HG02759 (cell line): ENCODE results near the gene LARP1B.
"Not testable (repeated sequence)": the region's sequence is repeated elsewhere in the genome, so short reads cannot be mapped to it uniquely, and the experiment has no call there.

ENCODE experiments used
- ATAC-seq: cut with Tn5 transposase; IDR thresholded peaks from one replicate; pipeline ENCODE4 v1.9.1; 2021; ENCODE audit warnings: mild to moderate bottlenecking, moderate library complexity; ENCODE audit not compliant: unreplicated experiment

Gene LARP1B

GRCh38 chr4:128220286-128221235 lies 159.4 kb downstream of the LARP1B start:
- no peak for ATAC-seq

DNA sequence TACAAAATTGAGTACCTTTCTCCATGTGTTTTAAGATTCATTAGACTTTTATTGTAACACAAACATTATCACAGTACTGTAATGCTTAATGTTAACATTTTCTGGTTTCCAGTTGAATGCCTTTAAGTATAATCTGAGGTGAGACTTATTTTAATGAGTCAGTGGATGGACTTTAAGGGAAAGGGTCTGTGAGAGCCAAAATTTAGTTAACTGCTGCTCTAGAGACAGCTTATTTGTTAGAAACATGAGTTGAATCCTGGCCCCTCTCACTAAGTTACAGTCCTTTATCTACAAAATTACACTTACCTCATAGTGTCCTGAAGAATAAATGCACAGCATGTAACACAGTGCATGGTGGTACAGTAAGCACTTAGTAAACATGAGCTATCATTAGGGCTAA lies 160.5 kb downstream of the LARP1B start:
- ATAC-seq, result no peak

- ATAC-seq, result no peak
These were observed 164.0 kb downstream of the LARP1B start for GRCh38 chr4:128225148-128225547.

DNA sequence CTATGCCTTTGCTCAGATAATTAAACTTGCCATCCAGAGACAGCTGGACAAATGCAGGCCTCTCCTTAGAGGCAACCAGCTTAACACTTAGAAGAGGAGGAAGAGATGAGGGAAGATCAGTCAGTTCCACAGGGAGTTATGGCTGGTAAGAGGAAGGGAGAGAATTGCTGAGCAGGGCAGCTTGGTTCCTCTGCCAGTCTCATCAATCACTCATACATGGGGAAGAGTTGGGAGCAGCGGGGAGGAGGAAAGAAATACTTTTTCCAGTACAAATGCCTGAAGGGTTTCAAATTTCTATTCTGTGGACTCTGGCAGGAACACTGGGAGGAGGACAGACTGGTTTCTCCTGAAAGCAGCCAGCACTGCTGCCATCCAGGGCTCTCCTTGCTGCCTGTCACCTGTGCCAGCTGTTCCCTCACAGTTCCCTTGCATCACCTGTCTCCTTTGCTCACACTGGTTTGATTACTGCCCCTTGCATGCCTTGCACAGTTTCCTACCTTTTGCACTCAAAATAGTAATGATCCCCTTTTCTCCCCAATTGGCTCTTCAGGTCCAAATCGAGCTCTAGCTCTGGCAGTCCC lies 167.0 kb downstream of the LARP1B start:
- no peak for ATAC-seq

GRCh38 chr4:128228845-128229795 lies 168.0 kb downstream of the LARP1B start:
- no peak for ATAC-seq

DNA sequence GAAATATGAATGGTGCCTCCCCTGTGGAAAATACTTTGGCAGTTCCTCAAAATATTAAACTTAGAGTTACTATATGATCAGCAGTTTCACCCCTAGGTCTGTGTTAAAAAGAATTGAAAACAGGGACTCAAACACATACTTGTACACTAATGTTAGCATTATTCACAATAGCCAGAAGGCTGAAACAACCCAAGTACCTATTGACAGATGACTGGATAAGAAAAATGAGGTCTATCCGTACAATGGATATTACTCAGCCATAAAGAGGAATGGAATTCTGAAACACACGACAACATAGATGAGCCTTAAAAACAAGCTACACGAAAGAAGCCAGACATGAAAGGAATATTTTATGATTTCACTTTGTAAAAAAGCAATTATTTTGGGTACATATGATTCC lies 171.6 kb downstream of the LARP1B start:
- ATAC-seq, result no peak

- ATAC-seq, result no peak
These were observed 173.7 kb downstream of the LARP1B start for GRCh38 chr4:128234836-128235235.

DNA sequence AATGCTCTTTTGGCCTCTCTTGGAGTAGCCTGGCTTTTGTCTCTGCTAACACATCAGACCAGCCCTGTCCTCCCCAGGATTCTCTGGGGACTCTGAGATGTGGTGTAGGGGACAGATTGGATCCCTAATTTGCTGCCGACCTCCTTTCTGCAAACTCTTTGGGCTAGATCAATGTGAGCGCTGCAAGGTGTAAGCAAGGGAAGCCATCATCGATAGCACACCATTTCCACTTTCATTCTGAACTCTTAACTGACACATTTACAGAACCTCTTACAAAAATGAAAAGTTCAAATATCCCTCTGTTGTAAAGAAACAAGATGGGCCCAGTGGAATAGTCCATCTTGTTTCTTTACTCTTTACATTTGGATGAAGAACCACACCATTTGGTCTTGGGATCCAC lies 179.9 kb downstream of the LARP1B start:
- ATAC-seq, result no peak

DNA sequence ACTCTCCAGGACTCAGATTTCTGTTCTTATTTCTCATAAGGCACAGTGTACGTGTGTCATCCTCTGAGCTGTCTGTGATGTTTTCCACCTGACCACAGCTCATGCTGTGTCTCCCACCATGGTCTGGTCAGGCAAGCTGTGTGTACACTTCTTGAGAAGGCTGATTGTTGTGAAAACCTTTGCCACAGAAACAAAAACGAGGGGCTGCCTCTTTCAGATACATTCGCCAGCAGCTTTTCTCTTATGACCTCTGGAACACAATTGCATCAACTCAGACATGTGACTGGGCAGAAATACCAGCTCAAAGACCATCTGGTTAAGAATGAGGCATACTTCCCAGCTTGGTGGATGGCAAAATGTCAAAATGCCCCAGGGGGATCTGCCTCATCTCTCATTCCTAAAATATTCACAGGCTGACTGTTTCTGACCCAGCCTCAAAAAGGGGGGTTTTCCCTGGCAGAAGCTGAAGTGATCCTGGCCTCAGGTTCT lies 180.4 kb downstream of the LARP1B start:
- no peak for ATAC-seq

DNA sequence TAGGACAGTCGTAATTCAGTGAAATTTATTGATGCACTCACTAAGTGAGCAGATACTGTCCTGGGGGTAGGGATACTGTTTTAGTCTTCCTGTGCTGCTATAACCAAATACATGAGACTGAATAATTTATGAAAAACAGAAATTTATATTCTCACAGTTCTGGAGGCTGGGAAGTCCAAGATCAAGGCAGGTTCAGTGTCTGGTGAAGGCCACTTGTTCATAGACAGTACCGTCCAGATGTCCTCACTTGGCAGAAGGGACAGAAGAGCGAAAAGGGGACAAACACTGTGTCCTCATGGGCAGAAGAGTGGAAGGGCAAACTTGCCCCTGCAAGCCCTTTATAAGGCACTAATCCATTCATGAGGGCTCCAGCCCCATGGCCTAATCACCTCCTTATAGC lies 180.9 kb downstream of the LARP1B start:
- no peak for ATAC-seq

- no peak for ATAC-seq
These were observed 181.5 kb downstream of the LARP1B start for GRCh38 chr4:128242601-128243000.

DNA sequence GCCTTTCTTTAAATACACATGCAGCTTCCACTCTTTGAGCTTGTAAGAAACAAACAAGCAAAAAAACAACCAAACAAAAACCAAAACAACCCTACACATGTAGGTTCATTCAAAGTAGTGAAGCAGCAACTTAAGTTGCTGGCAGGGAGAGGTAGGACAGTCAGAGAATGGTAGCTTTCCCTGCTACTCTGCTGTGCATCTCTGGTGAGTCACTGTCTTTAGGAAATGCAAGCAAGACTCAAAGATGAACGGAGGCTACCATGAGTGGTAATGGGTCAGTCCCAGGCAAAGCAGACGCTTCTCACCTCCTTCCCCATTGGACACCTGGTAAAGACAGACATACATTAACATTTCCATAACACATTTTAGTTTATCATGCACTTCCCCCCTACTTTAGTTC lies 183.3 kb downstream of the LARP1B start:
- no peak for ATAC-seq

DNA sequence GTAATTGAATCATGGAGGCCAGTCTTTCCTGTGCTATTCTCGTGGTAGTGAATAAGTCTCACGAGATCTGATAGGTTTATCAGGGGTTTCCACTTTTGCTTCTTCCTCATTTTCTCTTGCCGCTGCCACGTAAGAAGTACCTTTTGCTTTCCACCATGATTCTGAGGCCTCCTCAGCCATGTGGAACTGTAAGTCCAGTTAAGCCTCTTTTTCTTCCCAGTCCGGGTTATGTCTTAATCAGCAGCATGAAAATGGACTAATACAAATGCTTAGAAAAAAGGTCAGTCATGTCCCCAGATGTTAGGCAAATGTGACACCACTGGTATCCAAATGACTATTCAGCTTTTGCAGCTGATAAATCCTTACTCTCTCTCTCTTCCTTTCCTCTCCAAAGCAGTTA lies 184.3 kb downstream of the LARP1B start:
- ATAC-seq, result not testable (repeated sequence)

DNA sequence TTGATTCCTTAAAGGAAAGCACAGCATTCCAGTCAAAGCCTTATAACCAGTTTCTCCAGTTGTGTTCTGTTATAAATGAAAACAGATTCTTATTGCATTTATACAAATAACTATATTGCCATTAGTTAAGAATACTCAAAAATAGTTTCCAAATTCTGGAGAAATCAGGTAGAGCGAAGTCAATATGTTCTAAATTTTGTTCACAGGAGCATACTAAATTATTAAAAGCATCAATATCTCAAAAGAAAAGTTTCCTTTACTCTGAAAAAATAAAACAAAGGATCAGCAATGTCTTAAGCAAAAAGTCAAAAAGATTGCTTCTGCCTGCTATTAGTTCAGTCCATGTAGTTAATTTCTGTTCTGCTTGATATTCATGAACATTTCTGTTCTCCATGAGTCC lies 186.8 kb downstream of the LARP1B start:
- no peak for ATAC-seq

DNA sequence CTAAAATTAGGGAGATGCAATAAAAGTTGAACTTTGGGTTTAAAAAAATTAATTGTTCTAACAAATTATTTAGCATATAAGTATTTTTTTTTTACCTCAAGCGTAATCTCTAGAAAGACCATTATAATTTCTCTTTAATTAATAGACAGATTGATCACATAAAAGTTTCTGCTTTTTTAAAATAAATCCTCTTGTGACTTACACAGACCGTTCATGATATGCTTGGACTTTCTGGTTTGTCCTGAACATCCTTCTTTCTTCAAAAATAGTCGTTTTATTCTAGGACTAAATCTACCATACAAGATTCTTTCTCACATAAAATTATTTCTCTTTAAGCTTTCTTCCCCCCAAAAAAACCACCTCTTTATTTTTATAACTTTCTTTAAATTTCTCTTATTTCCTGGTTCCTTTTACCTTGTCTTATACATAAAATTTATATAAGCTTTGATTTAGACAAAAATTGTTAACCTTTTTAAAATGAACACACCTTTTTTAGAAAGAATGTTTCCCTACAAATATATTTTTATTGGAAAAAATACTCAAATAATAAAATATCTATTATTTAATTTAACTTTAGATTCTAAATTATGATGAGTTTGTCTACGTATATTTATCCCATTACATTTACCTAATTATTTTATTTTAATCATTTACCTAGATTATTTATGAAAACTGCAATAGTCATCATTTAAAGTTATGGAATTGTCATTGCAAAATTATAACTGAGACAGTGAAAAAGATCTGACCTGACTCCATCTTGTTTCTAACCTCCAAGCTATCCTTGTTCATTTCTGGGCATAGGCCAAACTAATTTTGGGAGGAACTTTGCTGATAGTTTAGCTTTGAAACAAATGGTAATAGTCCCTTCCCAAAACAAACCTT lies 188.9 kb downstream of the LARP1B start:
- no peak for ATAC-seq

DNA sequence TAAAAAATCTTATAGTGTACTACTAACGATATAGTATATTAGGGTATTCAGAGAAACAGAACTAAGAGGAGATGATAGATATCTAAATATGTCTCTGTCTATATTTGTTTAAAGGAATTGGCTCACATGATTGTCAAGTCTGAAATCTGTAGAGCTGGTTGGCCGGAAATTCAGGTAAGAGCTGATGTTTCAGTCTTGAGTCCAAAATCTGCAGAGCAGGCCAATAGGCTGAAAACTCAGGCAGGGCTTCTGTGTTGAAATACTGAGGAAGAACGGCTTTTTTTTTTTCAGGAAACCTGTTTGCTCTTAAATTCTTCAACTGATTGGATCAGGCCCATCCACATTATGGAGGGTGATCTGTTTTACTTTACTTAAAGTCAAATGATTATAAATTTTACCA lies 194.8 kb downstream of the LARP1B start:
- ATAC-seq, result no peak

DNA sequence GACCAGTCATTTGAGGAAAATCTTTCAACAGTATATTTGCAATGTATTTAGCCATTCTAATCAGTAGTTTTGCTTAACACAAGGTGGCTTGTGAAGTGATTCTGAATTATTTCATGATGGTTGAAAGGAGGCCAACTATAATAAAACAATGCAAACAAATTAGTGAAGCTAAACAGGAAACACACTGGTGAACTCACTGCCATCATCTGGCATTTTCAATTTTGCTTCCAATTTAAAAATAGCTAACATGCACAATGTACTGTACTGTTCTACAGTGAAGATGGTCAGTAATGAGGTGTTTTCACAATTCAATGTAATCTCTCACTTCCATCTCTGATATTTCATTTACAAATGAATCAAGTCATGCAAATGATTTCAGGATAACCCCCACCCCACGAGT lies 195.4 kb downstream of the LARP1B start:
- peak; percentile 45 for ATAC-seq

DNA sequence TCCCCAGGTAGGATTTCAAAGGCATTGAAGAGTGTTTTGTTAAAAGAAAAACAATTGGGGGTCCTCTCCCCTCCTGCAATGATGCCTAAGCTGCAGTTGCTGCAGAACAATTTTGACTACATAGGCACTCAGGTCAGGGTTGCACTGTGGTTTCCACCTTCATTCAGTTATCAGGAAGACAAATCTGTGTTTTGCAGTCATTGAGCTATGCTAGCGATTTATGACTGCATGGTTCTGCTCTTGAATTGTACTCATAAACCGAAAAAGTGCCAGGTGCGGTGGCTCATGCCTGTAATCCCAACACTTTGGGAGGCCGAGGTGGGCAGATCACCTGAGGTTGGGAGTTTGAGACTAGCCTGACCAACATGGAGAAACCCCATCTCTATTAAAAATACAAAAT lies 197.1 kb downstream of the LARP1B start:
- not testable (repeated sequence) for ATAC-seq

DNA sequence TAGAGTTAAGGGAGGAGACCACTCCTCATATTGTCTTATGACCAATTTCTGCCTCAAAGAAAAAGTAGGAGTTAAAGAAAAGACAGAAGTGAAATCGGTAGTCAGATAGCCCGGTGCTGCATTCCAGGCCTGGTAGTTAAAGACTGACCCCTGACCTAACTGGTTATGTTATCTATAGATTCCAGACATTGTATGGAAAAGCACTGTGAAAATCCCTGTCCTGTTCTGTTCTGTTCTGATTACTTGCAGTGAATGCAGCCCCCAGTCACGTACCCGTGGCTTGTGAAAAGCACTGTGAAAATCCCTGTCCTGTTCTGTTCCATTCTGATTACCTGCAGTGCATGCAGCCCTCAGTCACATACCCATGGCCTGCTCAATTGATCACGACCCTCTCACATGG lies 198.8 kb downstream of the LARP1B start:
- ATAC-seq, result not testable (repeated sequence)
